ENCODE data around the gene MIOS. TPM values are rescaled to one million over a fixed set of nuclear protein-coding genes. Genes with fewer than 3 reads are reported as not detected.

Gene MIOS
- total RNA-seq, 1 donor from 2014 or later = 30.9 TPM

DNA sequence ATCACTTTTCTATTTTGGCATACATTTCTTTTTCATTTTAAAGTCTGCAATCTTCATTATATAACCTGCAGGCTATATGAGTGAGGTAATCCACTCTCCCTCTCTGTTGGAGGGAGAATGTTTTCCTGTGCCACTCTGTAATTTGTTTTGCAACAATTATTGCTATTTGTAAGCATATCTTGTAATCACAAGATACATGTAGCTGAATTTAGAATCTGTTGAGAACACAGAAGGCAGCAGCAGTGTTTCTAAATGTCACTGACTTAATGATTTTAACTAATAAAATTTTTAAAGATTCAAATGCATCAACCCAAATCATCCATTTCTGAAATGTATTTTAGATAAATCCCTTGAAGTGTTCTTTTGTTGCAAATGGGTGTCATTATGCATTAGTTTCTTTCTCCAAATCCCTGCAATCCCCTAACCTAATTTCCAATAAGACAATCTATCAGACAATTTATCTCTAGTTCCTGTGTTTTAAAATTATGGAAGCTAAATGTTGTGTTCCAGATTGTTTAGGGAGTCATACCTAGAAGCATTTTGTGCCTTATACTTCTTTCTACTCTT is 54.0 kb downstream of the MIOS start:
- TF ChIP-seq, protein P1, sequence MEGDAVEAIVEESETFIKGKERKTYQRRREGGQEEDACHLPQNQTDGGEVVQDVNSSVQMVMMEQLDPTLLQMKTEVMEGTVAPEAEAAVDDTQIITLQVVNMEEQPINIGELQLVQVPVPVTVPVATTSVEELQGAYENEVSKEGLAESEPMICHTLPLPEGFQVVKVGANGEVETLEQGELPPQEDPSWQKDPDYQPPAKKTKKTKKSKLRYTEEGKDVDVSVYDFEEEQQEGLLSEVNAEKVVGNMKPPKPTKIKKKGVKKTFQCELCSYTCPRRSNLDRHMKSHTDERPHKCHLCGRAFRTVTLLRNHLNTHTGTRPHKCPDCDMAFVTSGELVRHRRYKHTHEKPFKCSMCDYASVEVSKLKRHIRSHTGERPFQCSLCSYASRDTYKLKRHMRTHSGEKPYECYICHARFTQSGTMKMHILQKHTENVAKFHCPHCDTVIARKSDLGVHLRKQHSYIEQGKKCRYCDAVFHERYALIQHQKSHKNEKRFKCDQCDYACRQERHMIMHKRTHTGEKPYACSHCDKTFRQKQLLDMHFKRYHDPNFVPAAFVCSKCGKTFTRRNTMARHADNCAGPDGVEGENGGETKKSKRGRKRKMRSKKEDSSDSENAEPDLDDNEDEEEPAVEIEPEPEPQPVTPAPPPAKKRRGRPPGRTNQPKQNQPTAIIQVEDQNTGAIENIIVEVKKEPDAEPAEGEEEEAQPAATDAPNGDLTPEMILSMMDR (IDR thresholded peaks at IDR 0.05; ENCODE audit: partially characterized antibody, unreplicated experiment) = no peak
- Mint-ChIP-seq H3K27me3 (ENCODE audit: unreplicated experiment) (no peaks in the 10 kb centered on the region), H3K4me1 (ENCODE audit: low read depth, unreplicated experiment) (no peaks in the 10 kb centered on the region), H3K27ac (ENCODE audit: unreplicated experiment) (no peak overlapping the region), H3K4me3 (ENCODE audit: unreplicated experiment) (no peak overlapping the region), H3K9me3 (ENCODE audit: unreplicated experiment) (no peaks in the 10 kb centered on the region), H3K36me3 (ENCODE audit: unreplicated experiment) (no peaks in the 10 kb centered on the region)
- no peak for DNase-seq

- Mint-ChIP-seq H3K9me3 (ENCODE audit: unreplicated experiment) (peaks cover 4% of the 10 kb centered on the region), H3K4me3 (ENCODE audit: unreplicated experiment) (no peak overlapping the region)
- TF ChIP-seq, protein P1 (IDR thresholded peaks at IDR 0.05; ENCODE audit: partially characterized antibody, unreplicated experiment) = no peak
Observed at GRCh38 chr7:7628476-7628875, 61.8 kb downstream of the MIOS start.

DNA sequence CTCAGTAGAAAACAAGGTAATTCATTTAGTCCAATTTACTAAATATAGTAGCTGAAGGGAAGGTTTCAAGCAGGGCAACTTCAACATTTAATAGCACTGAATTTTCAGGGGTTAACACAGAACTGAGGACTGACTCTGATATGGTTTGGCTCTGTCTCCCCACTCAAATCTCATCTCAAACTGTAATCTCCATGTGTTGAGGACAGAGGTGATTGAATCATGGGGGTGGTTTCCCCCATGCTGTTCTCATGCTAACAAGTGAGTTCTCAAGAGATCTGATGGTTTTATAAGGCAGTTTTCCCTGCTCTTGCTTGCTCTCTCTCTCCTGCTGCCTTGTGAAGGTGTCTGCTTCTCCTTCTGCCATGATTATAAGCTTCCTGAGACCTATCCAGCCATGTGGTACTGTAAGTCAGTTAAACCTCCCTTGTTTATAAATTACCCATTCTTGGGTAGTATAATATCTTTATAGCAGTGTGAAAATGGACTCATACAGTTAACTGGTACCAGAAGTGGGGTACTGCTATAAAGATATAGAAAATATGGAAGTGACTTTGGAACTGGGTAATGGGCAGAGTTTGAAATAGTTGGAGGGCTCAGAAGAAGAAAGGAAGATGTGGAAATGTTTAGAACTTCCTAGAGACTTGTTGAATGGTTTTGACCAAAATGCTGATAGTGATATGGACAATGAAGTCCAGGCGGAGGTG is 64.1 kb downstream of the MIOS start:
- DNase-seq = no peak
- H3K36me3 Mint-ChIP-seq (ENCODE audit: unreplicated experiment) = peaks cover 6% of the 10 kb centered on the region
- H3K9me3 Mint-ChIP-seq (ENCODE audit: unreplicated experiment) = peaks cover 4% of the 10 kb centered on the region
- TF ChIP-seq, protein P1 (IDR thresholded peaks at IDR 0.05; ENCODE audit: partially characterized antibody, unreplicated experiment) = no peak
- H3K27ac Mint-ChIP-seq (ENCODE audit: unreplicated experiment) = no peak overlapping the region
- H3K27me3 Mint-ChIP-seq (ENCODE audit: unreplicated experiment) = peaks cover 3% of the 10 kb centered on the region
- no peaks in the 10 kb centered on the region for H3K4me1 Mint-ChIP-seq (ENCODE audit: low read depth, unreplicated experiment)
- no peak overlapping the region for H3K4me3 Mint-ChIP-seq (ENCODE audit: unreplicated experiment)

More at GRCh38 chr7:7628476-7628875, 61.8 kb downstream of the MIOS start:
- Mint-ChIP-seq H3K27ac (ENCODE audit: unreplicated experiment) (no peak overlapping the region), H3K4me1 (ENCODE audit: low read depth, unreplicated experiment) (no peaks in the 10 kb centered on the region), H3K36me3 (ENCODE audit: unreplicated experiment) (peaks cover 6% of the 10 kb centered on the region), H3K27me3 (ENCODE audit: unreplicated experiment) (peaks cover 3% of the 10 kb centered on the region)
- DNase-seq = no peak

DNA sequence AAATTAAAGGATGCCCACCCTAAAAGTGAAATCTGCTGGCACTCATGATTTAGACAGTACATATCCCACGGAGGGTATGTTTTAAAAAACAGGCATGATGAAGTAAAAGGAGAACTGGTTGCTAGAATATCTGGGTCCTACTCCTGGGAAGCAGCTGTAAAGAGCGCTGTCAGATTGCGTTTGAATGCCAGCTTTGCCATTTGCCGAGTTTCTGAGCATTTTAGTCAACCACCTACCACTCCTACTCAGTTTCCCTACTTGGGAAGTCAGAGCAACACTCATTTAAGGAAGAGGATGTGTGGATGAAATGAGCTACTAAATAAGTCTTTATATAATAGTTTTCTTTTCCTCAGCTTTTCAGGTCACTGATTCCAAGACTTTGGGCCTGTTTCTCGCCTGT is 72.7 kb downstream of the MIOS start:
- Mint-ChIP-seq H3K4me3 (ENCODE audit: unreplicated experiment) (peak overlapping the region; percentile 95), H3K27ac (ENCODE audit: unreplicated experiment) (no peak overlapping the region), H3K9me3 (ENCODE audit: unreplicated experiment) (no peaks in the 10 kb centered on the region), H3K27me3 (ENCODE audit: unreplicated experiment) (peaks cover 4% of the 10 kb centered on the region), H3K4me1 (ENCODE audit: low read depth, unreplicated experiment) (peaks cover 2% of the 10 kb centered on the region), H3K36me3 (ENCODE audit: unreplicated experiment) (no peaks in the 10 kb centered on the region)
- no peak for DNase-seq
- TF ChIP-seq, protein P1 (IDR thresholded peaks at IDR 0.05; ENCODE audit: partially characterized antibody, unreplicated experiment) = no peak

DNA sequence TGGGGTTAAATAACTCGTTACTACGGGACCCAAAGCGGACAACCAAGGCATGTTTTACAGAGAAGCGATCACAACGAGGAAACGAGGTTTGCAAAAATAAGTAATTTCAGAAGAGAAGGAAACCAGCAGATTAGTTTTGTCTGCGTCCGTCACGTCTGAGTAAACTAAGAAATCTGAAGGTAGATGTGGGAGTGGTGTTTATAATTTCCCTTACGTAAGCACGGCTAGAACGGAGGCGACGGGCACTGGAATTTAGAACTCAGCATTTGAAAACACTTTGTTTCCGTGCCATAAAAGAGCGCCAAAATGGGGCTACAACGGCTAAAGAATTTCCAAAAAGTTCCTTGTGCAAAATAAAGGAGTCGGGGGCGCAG is 73.2 kb downstream of the MIOS start:
- peaks cover 4% of the 10 kb centered on the region for H3K27me3 Mint-ChIP-seq (ENCODE audit: unreplicated experiment)
- H3K4me3 Mint-ChIP-seq (ENCODE audit: unreplicated experiment) = peak overlapping the region; percentile 95
- H3K36me3 Mint-ChIP-seq (ENCODE audit: unreplicated experiment) = no peaks in the 10 kb centered on the region
- H3K9me3 Mint-ChIP-seq (ENCODE audit: unreplicated experiment) = no peaks in the 10 kb centered on the region
- TF ChIP-seq, protein P1 (IDR thresholded peaks at IDR 0.05; ENCODE audit: partially characterized antibody, unreplicated experiment) = no peak
- no peak for DNase-seq
- peaks cover 2% of the 10 kb centered on the region for H3K4me1 Mint-ChIP-seq (ENCODE audit: low read depth, unreplicated experiment)
- H3K27ac Mint-ChIP-seq (ENCODE audit: unreplicated experiment) = peak overlapping the region; percentile 78
